Stimulated activated CD4-positive, alpha-beta T cell treated with anti-CD3 and anti-CD28 coated beads, TNF-alpha, amount 100 ng/mL, for 4 hours (primary cell): Measurements from ENCODE around the gene YIF1B.
"Not testable (repeated sequence)": the region's sequence is repeated elsewhere in the genome, so short reads cannot be mapped to it uniquely, and the experiment has no call there.

Source experiments
- DNase-seq, 3 experiments: peaks; one replicate each; pipeline ENCODE4 v3.0.0-alpha.2; 2020; ENCODE audit warnings: low read depth in 3 of 3

YIF1B gene, protein sequence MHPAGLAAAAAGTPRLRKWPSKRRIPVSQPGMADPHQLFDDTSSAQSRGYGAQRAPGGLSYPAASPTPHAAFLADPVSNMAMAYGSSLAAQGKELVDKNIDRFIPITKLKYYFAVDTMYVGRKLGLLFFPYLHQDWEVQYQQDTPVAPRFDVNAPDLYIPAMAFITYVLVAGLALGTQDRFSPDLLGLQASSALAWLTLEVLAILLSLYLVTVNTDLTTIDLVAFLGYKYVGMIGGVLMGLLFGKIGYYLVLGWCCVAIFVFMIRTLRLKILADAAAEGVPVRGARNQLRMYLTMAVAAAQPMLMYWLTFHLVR

DNA sequence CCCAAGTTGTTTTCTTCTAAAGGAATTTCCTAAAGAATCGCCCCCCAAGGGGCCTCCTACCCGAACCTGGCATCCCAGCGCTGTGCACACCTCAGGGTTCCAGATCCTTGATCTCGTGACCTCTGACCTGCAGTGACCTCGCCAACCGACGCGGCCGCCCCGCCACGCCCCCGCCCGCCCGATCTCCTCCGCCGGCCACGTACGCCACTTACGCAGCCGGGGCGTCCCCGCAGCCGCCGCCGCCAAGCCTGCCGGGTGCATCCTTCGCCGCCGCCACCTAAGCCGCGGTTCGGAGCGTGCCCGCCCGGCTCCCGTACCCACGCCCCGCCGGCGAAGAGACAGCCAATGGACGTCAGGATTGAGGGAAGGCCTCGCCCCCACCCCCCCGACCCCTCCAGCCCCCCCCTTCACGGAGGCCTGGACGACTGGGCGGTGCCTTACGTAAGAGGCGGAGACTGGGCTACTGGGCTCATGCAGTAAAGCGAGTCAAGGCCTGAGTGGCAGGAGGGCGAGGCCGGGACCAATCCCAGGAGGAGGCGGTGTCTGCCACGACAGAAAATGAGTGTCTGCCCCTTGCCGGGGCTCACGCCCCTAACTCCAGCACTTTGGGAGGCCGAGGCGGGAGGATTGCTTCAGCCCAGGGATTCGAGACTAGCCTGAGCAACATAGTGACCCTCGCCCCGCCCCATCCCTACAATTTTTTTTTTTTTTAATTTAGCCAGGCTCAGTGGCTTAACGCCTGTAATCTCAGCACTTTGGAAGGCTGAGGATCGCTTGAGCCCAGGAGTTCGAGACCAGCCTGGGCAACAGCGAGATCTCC lies at the start of gene YIF1B:
YIF1B (minus strand) TSS at position 291 of the 820 bp plus-strand sequence; CDS start at position 261, 30 bp downstream.
- DNase-seq, result peak; percentile 85 to 88 (median 88)

DNA sequence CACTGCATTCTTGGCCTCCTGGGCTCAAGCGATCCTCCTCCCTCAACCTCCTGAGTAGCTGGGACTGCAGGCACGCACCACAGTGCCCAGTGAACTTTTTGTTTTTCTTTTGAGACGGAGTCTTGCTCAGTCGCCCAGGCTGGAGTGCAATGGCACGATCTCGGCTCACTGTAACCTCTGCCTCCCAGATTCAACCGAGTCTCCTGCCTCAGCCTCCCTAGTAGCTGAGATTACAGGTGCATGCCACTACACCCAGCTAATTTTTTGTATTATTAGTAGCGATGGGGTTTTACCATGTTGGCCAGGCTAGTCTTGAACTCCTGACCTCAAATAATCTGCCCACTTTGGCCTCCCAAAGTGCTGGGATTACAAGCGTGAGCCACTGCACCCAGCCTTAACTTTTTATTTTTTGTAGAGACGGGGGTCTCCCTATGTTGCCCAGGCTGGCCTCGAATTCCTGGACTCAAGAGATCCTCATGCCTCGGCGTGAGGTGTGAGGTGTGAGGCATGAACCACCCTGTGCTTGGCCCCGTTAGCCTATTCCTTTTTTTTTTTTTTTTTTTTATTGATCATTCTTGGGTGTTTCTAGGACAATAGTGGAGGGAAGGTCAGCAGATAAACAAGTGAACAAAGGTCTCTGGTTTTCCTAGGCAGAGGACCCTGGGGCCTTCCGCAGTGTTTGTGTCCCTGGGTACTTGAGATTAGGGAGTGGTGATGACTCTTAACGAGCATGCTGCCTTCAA lies 47.4 kb upstream of the YIF1B start:
- not testable (repeated sequence) for DNase-seq

DNA sequence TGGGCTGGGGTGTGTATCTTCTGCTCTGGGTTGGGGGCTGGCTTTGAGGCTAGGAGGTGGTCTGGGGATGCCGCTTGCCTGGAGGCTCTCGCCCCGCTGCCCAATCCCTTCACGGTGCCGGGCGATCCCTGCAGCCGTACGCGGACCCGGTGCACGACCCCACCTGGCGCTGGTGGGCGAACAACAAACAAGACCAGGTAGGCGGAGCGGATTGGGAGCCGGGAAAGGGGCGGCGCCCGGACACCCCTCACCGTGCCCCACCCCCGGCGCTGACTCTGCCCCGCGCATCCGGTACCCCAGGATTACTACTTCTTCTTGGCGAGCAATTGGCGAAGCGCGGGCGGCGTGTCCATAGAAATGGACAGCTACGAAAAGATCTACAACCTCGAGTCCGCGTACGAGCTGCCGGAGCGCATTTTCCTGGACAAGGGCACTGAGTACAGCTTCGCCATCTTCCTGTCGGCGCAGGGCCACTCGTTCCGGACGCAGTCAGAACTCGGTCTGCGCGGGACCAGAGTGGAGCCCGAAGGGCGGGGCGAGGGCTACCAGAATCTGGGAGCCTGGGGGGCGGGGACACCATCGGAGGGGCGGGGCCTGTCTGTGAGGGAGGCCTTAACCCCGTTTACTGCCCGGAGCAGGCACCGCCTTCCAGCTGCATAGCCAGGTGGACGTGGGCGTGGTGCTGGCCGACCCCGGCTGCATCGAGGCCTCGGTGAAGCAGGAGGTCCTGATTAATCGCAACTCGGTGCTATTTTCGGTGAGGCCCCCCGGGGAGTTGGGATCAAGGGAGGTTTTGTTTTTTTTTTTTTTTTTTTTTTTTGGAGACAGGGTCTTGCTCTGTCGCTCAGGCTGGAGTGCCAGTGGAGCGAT lies 46.6 kb upstream of the YIF1B start:
- peak; percentile 48 to 56 (median 52) for DNase-seq

DNA sequence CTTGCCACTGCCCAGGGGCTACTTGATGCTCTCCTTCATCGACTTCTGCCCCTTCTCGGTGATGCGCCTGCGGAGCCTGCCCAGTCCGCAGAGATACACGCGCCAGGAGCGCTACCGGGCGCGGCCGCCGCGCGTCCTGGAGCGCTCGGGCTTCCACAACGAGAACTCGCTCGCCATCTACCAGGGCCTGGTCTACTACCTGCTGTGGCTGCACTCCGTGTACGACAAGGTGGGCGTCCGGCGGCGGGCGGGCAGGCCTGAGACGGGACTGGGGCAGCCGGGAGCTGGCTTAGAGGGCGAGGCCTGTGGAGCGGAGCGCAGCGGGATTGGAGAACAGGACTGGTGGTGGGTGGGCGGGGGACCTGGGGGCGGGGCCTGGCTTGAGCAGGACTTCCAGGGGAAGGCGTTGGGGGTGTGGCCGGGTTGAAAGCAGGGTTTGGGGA lies 45.9 kb upstream of the YIF1B start:
- peak; percentile 31 to 44 (median 36) for DNase-seq

DNA sequence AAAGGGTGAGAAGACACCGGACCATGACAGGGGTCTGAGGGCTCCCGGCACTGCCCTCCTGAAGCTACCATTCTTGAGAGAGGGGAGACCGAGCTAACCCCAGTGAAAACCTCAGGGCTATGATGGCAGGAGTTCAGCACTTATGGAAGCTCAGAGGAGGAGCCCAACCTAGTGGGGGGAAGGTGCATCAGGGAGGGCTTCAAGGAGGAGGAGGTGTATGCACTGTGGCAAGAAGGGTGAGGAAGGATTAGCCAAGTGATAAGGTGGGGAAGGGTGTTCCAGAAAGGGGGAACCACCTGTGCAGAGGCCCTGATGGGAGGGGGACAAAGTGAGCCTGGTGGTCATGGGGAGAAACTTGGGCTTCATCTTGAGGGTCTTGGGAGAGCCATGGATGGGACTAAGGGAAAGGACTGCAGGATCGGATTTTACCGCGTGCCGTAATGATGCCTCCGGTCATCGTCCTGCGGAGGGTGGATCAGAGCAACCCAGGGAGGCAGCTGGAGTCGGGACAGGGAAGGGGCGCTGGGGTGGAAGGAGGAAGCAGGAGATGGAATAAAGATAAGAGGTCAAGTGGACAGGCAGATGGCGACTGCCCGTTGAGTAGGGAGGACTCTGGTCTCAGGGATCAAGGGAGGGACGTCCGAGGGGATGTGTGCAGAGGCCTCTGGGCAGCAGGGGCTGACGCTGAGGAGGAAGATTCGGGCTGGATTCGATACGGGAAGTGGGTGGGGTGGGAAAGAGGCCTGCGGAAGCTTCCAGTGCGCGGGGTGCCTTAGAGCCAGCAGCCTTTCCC lies 45.3 kb upstream of the YIF1B start:
- DNase-seq, result no peak

DNA sequence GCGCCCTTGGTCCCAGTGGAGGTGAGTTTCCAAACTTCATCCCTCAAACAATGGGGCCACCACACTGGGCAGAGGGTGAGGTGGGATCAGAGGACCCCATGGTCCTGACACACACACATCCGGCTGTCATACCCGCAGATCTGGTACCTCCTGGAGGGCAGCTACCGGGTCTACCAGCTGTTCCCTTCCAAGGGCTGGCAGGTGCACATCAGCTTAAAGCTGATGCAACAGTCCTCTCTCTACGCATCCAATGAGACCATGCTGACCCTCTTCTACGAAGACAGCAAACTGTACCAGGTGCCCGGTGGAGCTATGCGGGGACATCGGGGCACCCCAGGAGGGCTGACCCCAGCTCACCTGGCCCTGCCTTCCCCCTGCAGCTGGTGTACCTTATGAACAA lies 44.6 kb upstream of the YIF1B start:
- no peak for DNase-seq

DNA sequence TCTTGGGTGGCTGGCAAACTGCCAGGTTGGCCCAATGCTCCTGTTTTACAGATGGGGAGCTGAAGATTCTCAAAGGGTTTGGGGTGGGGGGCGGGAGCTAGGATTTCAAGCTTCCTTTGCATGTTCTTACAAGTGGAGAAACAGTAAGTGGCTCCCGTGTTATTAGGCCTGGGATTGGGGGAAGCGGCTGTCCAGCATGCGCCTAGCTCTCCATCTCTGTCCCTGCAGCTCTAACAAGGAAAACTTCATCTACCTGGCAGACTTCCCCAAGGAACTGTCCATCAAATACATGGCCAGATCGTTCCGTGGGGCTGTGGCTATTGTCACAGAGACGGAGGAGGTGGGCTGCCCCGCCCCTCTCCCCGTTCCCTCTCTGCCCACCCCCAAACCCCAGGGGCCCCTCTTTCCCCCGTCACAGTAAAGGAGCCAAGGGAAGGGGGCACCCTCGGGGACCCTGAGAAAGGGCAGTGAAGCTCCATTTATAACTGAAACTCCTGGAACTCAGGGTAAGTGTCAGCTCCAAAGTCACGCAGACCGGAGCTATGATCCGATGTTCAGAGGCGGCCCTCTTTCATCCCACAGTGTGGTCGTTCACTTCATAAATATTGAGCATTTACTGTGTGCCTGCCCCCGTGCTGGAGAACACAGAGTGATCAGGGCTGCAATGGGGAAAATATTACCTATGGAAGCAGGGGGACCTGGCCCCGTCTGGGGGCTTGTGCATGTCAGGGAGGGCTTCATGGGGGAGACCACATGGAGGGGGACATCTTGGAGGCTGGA lies 43.7 kb upstream of the YIF1B start:
- DNase-seq, result no peak

DNA sequence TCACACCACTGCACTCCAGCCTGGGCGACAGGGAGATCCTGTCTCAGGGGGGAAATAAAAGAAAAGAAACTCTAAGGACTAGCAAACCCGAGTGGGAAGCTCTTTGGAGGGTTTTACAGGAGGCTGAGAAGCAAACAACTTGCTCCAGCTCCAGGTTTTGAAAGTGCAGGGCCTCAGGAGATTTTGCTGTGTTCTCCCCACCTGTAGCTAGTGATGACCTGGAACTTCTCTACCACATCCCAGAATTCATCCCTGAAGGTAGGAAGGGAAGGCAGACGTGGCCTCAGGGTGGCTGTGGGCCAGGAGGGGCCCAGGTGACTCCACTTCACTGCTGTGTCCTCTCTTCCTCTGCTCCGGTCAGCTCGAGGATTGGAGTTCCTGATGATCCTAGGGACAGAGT lies 42.3 kb upstream of the YIF1B start:
- no peak for DNase-seq

DNA sequence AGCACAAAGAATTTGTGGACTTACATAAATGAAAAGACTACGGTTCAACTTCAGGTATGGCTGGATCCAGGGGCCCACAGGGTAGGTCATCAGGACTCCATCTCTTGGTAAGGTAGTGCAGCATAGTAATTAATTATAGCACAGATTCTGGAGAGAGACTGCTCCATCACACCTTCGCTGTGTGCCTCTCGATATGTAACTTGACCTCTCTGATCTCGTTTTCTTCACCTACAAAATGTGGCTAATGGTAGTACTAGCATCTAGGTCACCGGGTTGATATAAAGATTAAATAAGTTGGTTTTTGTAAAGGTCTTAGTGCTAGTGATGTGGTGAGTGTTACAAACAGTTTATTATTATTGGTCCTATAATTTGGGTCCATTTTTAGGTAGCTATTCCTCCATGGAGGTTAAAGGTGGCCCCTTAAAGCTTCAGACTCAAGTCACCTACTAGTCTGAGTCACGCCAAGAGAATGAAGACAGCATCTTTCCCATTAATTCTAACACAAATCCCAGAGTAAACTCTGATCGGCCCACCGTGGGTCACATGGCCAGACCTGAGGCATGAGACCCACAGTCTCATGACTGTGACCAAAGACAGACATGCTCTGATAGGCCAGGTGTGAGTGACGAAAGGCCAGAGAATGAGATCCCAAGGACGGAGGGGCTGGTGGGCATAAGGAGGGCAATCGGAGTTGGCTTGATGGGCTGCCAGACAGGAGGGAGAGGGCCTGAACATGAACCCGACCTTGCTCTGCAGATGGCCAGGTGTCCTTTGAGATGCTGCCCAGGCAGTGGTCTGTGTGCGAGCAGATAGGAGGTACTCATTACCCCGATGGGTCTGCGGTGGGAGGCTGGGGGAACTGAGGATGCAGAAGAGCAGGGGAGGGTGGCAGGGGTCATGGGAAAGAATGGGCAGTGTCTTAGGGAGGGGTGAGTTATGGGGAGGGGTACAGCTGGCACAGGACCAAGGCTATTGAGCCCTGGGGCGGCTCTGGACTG lies 40.3 kb upstream of the YIF1B start:
- no peak for DNase-seq

DNA sequence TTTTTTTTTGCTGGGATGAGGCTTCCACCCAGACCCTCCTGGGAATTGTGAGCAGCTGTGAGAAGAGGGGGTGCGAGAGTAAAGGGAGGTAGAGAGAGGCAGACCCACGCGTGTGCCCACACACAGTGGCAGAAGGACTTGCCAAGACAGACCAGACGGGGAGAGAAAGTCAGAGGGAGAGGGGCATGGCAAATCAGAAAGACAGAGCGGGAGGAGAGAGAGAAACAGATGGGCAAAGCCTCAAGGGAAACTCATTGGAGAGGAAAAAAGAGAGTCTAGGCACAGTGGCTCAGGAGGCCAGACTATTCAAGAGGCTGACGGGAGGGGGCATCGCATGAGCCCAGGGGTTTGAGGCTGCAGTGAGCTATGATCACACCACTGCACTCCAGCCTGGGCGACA lies 36.9 kb upstream of the YIF1B start:
- no peak for DNase-seq

DNA sequence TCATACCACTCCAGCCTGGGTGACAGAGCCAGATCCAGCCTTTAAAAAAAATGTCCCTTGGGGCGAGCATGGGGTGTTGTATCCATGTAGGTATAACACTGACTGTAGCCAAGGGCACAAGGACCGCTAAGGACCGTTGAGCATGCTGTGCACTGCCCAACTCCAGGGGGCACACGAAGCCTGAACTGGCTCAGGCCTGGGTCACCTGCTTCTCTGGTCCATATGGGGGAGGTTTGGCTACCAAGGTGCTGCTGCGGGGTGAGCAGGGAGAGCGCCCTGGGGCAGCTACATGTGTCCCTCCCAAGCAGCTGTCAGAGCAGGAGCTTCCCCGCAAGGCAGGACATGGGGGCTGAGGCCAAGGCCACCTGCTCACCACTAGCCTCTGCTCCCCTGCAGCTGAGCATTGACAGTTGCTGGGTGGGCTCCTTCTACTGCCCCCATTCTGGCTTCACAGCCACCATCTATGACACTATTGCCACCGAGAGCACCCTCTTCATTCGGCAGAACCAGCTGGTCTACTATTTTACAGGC lies 36.2 kb upstream of the YIF1B start:
- no peak for DNase-seq

DNA sequence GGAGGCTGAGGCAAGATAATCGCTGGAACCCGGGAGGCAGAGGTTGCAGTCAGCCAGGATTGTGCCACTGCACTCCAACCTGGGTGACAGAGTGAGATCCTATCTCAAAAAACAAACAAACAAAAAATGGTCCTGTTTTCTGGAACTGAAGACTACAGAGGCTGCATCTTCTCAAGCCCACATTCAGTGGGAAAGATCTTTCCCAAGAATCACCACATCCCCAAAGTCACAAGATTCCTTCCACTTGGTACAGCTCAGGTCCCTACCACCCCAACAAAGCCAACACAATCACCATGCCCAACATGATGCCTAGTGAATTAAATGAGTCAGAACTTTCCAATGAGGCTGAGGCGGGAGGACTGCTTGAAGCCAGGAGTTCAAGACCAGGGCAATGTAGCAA lies 35.1 kb upstream of the YIF1B start:
- no peak for DNase-seq

DNA sequence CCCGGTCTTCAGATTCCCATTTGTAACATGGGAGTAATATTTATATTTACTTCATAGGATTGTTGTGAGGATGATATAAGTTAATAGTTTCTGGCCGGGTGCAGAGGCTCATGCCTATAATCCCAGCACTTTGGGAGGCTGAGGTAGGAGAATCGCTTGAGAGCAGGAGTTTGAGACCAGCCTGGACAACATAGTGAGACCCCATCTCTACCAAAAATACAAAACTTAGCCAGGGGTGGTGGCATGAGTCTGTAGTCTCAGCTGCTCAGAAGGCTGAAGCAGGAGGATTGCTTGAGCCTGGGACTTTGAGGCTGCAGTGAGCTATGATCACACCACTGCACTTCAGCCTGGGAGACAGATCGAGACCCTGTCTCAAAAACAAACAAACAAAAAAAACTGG lies 31.1 kb upstream of the YIF1B start:
- DNase-seq, result no peak

DNA sequence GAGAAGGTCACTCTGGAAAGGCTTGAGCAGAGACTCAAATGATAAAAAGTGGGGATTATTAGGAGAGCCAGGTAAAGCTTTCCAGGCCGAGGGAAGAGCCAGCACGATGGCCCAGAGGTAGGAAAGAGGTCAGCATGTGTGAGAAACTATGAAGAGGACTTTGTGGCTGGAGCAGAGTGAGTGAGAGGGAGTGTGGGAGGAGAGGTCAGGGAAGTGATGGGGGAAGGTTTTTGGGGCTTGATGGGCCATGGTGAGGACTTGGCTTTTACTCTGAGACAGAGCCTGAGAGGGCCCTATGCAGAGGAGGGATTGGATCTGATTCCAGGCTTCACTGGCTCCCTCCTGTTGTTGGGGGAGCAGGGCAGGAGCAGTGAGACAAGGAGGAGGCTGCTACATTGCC lies 25.2 kb upstream of the YIF1B start:
- DNase-seq, result no peak

DNA sequence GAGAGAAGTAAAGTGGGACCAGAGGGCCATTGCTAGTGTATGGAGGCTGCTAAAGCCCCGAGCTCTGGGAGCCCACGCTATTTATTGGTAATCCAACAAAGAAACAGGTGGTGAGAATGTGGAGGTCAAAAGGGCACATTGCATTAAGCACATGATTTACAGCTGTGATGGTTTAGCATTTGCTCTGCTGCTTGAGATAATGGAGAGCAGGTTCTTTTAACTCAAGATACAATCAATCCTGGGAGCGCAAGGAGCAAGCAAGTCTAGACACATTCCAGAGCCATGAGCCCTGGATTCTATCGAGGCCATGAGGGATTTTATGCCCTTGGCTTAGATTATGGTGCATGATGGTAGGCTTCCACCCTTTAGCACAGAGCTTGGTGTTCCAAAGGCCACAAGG lies 23.3 kb upstream of the YIF1B start:
- DNase-seq, result not testable (repeated sequence)

DNA sequence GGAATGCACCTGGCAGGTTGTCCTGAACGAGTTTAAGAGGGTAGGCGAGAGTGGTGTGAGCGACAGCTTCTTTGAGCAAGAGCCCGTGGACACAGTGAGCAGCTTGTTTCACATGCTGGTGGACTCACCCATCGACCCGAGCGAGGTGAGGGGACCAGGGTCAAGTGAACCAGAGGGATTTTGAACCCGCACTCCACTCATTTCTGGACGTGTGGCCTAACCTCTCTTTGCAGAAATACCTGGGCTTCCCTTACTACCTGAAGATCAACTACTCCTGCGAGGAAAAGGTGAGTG lies 21.6 kb upstream of the YIF1B start:
- no peak for DNase-seq

DNA sequence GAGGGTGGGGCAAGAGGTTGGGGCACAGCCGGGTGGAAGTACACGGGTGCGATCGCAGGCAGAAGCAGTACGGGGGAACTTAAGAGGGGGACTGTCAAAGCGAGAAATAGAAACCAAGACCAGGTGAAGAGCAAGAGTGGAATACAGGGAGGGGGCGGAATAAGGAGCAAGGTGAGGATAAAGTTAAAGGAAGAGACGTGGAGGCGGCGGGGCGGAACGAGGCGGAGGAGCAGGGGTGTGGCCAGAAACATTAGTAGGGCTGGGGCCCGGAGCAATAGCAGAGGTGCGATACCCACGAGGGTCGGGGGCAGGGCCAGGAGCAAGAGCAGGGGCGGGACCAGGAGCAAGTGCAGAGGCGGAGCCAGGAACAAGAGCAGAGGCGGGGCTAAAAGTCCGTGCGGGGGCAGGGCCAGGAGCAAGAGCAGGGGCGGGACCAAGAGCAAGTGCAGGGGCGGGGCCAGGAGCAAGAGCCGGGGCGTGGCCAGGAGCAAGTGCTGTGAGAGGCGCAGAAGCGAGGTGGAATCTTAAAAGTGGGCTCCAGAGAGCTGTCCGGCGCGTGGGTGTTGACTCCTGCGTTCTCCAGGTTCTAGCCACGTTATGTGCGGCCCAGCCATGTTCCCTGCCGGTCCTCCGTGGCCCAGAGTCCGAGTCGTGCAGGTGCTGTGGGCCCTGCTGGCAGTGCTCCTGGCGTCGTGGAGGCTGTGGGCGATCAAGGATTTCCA lies 21.1 kb upstream of the YIF1B start:
- peak; percentile 89 to 95 (median 93) for DNase-seq
